ENCODE data around the gene CDC34.

CDC34 gene

GRCh38 chr19:535017-535835 is 3.7 kb downstream of the CDC34 start:
- no peak overlapping the region for H3K4me3 ChIP-seq (ENCODE audit: insufficient read depth, low read depth, low read length, poor library complexity, severe bottlenecking)
- H3K27ac ChIP-seq (ENCODE audit: insufficient read depth, low read length, poor library complexity, severe bottlenecking), result no peak overlapping the region
- no peaks in the 10 kb centered on the region for H3K27me3 ChIP-seq (replicated peaks; ENCODE audit: control insufficient read depth, insufficient read depth, low read length, poor library complexity, severe bottlenecking)
- no peak for DNase-seq
- no peaks in the 10 kb centered on the region for H3K9me3 ChIP-seq (ENCODE audit: control insufficient read depth, low read length)
- H3K4me1 ChIP-seq (ENCODE audit: control insufficient read depth, insufficient read depth, low read length, poor library complexity, severe bottlenecking), result peaks cover 16% of the 10 kb centered on the region
- peaks cover 40% of the 10 kb centered on the region for H3K36me3 ChIP-seq (ENCODE audit: control insufficient read depth, insufficient read depth, low read length)

DNA sequence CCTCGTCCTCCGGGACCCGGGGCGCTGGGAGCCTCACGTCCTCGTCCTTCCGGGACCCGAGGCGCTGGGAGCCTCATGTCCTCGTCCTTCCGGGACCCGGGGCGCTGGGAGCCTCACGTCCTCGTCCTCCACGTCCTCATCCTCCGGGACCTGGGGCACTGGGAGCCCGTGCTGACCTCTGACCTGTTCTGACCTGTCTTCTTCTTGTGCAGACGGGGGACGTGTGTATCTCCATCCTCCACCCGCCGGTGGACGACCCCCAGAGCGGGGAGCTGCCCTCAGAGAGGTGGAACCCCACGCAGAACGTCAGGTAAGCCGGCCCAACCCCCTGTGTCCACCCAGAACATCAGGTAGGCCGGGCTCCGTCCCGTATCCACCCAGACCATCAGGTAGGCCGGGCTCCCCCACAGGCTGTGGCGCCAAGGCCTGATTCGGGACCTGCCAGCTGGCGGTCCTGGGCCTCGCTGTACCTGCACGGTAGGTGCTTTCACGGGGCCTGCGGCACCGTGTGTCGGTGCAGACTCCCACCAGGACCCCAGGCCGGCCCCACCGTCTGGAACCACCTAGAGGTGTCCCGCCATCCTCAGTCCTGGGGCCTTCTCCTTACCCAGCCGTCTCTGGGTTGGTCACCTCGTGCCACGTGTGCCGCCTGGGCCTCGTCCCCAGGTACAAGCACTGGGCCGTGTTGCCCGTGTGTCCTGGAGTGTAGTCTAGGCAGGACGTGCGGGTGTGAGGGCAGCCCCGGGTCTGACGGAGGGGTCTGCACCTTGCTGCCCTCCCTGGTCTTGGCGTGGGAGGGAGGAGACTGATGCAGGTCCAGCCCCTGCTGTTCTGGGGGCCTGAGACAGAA is 4.7 kb downstream of the CDC34 start:
- DNase-seq, result no peak
- Histone ChIP-seq H3K36me3 (ENCODE audit: control insufficient read depth, insufficient read depth, low read length) (peaks cover 42% of the 10 kb centered on the region), H3K4me3 (ENCODE audit: insufficient read depth, low read depth, low read length, poor library complexity, severe bottlenecking) (no peak overlapping the region), H3K27me3 (replicated peaks; ENCODE audit: control insufficient read depth, insufficient read depth, low read length, poor library complexity, severe bottlenecking) (no peaks in the 10 kb centered on the region), H3K27ac (ENCODE audit: insufficient read depth, low read length, poor library complexity, severe bottlenecking) (no peak overlapping the region), H3K9me3 (ENCODE audit: control insufficient read depth, low read length) (no peaks in the 10 kb centered on the region), H3K4me1 (ENCODE audit: control insufficient read depth, insufficient read depth, low read length, poor library complexity, severe bottlenecking) (peaks cover 16% of the 10 kb centered on the region)

GRCh38 chr19:536881-537404 is 5.4 kb downstream of the CDC34 start:
- no peak for DNase-seq
- no peak overlapping the region for H3K4me3 ChIP-seq (ENCODE audit: insufficient read depth, low read depth, low read length, poor library complexity, severe bottlenecking)
- H3K9me3 ChIP-seq (ENCODE audit: control insufficient read depth, low read length), result no peaks in the 10 kb centered on the region
- no peak overlapping the region for H3K27ac ChIP-seq (ENCODE audit: insufficient read depth, low read length, poor library complexity, severe bottlenecking)
- H3K27me3 ChIP-seq (replicated peaks; ENCODE audit: control insufficient read depth, insufficient read depth, low read length, poor library complexity, severe bottlenecking), result no peaks in the 10 kb centered on the region
- peaks cover 48% of the 10 kb centered on the region for H3K36me3 ChIP-seq (ENCODE audit: control insufficient read depth, insufficient read depth, low read length)
- peaks cover 16% of the 10 kb centered on the region for H3K4me1 ChIP-seq (ENCODE audit: control insufficient read depth, insufficient read depth, low read length, poor library complexity, severe bottlenecking)

- peaks cover 48% of the 10 kb centered on the region for H3K36me3 ChIP-seq (ENCODE audit: control insufficient read depth, insufficient read depth, low read length)
- H3K9me3 ChIP-seq (ENCODE audit: control insufficient read depth, low read length), result no peaks in the 10 kb centered on the region
- H3K4me3 ChIP-seq (ENCODE audit: insufficient read depth, low read depth, low read length, poor library complexity, severe bottlenecking), result no peak overlapping the region
- no peak overlapping the region for H3K27ac ChIP-seq (ENCODE audit: insufficient read depth, low read length, poor library complexity, severe bottlenecking)
- H3K27me3 ChIP-seq (replicated peaks; ENCODE audit: control insufficient read depth, insufficient read depth, low read length, poor library complexity, severe bottlenecking), result no peaks in the 10 kb centered on the region
- peaks cover 5% of the 10 kb centered on the region for H3K4me1 ChIP-seq (ENCODE audit: control insufficient read depth, insufficient read depth, low read length, poor library complexity, severe bottlenecking)
- no peak for DNase-seq
Observed at GRCh38 chr19:538641-539428, 7.3 kb downstream of the CDC34 start.

GRCh38 chr19:539429-540030 is 8.0 kb downstream of the CDC34 start:
- no peak overlapping the region for H3K4me3 ChIP-seq (ENCODE audit: insufficient read depth, low read depth, low read length, poor library complexity, severe bottlenecking)
- no peaks in the 10 kb centered on the region for H3K27me3 ChIP-seq (replicated peaks; ENCODE audit: control insufficient read depth, insufficient read depth, low read length, poor library complexity, severe bottlenecking)
- H3K27ac ChIP-seq (ENCODE audit: insufficient read depth, low read length, poor library complexity, severe bottlenecking), result no peak overlapping the region
- peaks cover 11% of the 10 kb centered on the region for H3K4me1 ChIP-seq (ENCODE audit: control insufficient read depth, insufficient read depth, low read length, poor library complexity, severe bottlenecking)
- peaks cover 48% of the 10 kb centered on the region for H3K36me3 ChIP-seq (ENCODE audit: control insufficient read depth, insufficient read depth, low read length)
- no peaks in the 10 kb centered on the region for H3K9me3 ChIP-seq (ENCODE audit: control insufficient read depth, low read length)
- DNase-seq, result no peak

- DNase-seq, result no peak
- Histone ChIP-seq H3K36me3 (ENCODE audit: control insufficient read depth, insufficient read depth, low read length) (peaks cover 38% of the 10 kb centered on the region), H3K9me3 (ENCODE audit: control insufficient read depth, low read length) (no peaks in the 10 kb centered on the region)
Observed at GRCh38 chr19:540867-541637, 9.5 kb downstream of the CDC34 start.

GRCh38 chr19:541699-542098 is 10.1 kb downstream of the CDC34 start:
- Histone ChIP-seq H3K9me3 (ENCODE audit: control insufficient read depth, low read length) (no peaks in the 10 kb centered on the region), H3K4me3 (ENCODE audit: insufficient read depth, low read depth, low read length, poor library complexity, severe bottlenecking) (no peak overlapping the region), H3K27me3 (replicated peaks; ENCODE audit: control insufficient read depth, insufficient read depth, low read length, poor library complexity, severe bottlenecking) (no peaks in the 10 kb centered on the region), H3K27ac (ENCODE audit: insufficient read depth, low read length, poor library complexity, severe bottlenecking) (no peak overlapping the region), H3K36me3 (ENCODE audit: control insufficient read depth, insufficient read depth, low read length) (peaks cover 31% of the 10 kb centered on the region), H3K4me1 (ENCODE audit: control insufficient read depth, insufficient read depth, low read length, poor library complexity, severe bottlenecking) (peaks cover 11% of the 10 kb centered on the region)
- DNase-seq, result no peak

More at GRCh38 chr19:540867-541637, 9.5 kb downstream of the CDC34 start:
- H3K27me3 ChIP-seq (replicated peaks; ENCODE audit: control insufficient read depth, insufficient read depth, low read length, poor library complexity, severe bottlenecking), result no peaks in the 10 kb centered on the region
- no peak overlapping the region for H3K4me3 ChIP-seq (ENCODE audit: insufficient read depth, low read depth, low read length, poor library complexity, severe bottlenecking)
- no peak overlapping the region for H3K27ac ChIP-seq (ENCODE audit: insufficient read depth, low read length, poor library complexity, severe bottlenecking)
- peaks cover 11% of the 10 kb centered on the region for H3K4me1 ChIP-seq (ENCODE audit: control insufficient read depth, insufficient read depth, low read length, poor library complexity, severe bottlenecking)

DNA sequence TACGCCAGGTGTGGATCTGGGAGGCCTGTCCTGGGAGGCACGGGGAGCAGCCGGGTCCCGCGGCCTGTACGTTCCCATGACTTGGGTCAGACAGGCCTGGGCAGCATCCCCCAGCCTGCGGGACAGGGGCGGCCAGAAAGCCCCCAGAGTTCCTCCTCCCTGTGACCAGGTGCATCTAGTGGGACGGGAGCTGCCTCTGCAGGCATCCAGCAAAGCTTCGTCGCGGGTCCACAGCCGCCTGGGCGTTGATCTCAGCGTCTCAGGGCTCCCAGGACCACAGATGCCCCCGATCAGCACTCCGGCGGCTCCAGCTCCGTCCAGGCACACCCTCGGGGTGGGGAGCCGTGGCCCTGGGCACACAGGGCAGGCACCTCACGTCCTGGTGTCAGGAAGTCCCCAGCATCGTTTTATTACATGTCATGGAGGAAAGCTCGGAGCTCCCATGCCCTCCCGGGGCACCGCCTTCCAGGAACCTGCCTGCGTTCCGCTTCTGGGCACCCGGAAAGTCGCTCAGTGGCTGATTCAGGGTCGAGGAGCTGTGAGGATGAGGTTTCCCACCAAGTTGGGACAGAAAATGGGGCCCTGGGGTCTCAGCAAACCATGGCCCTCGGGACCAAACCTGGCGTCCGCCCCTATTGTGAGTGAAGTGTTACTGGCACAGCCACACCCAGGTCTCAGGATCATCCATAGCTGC is 10.8 kb downstream of the CDC34 start:
- no peaks in the 10 kb centered on the region for H3K9me3 ChIP-seq (ENCODE audit: control insufficient read depth, low read length)
- no peak overlapping the region for H3K27ac ChIP-seq (ENCODE audit: insufficient read depth, low read length, poor library complexity, severe bottlenecking)
- no peaks in the 10 kb centered on the region for H3K27me3 ChIP-seq (replicated peaks; ENCODE audit: control insufficient read depth, insufficient read depth, low read length, poor library complexity, severe bottlenecking)
- DNase-seq, result no peak
- no peak overlapping the region for H3K4me3 ChIP-seq (ENCODE audit: insufficient read depth, low read depth, low read length, poor library complexity, severe bottlenecking)
- H3K36me3 ChIP-seq (ENCODE audit: control insufficient read depth, insufficient read depth, low read length), result peaks cover 29% of the 10 kb centered on the region
- peaks cover 11% of the 10 kb centered on the region for H3K4me1 ChIP-seq (ENCODE audit: control insufficient read depth, insufficient read depth, low read length, poor library complexity, severe bottlenecking)
